ENCODE measurements around the gene BANK1. TPM values are rescaled to one million over a fixed set of nuclear protein-coding genes. Genes with fewer than 3 reads are reported as not detected.

BANK1 gene
- total and polyA plus RNA-seq, 2 of the 8 experiments (the other 6 are each of a cell fraction or from before 2014, with no cell fraction given), result 0.59 to 0.93 TPM

GRCh38 chr4:101787701-101788316 is 2.7 kb upstream of the BANK1 start:
- FAIRE-seq, result no peak

More at GRCh38 chr4:101787701-101788316, 2.7 kb upstream of the BANK1 start:
- Histone ChIP-seq H3K27ac (ENCODE audit: low read depth, low read length) (no peak overlapping the region), H2BK5ac (ENCODE audit: low read depth, low read length) (no peak overlapping the region), H3K18ac (ENCODE audit: extremely low read depth, low read length) (no peak overlapping the region), H3K27me3 (replicated peaks in 1 of 4; ENCODE audit: control insufficient read depth in 3 of 4, extremely low read depth in 1 of 4, insufficient read depth in 3 of 4, low read length in 3 of 4) (no peaks in the 10 kb centered on the region), H3K79me2 (ENCODE audit: control insufficient read depth in 1 of 2, insufficient read depth in 2 of 2, low read length in 2 of 2) (no peaks in the 10 kb centered on the region), H3K4me2 (ENCODE audit: insufficient read depth in 1 of 2, low read depth in 2 of 2, low read length in 2 of 2) (no peak overlapping the region), H3K9ac (replicated peaks in 1 of 4; ENCODE audit: extremely low read depth in 1 of 4, low read depth in 3 of 4, low read length in 3 of 4) (no peak overlapping the region; a peak in 1 of 7 replicates), H2BK20ac (ENCODE audit: low read length) (no peak overlapping the region), H3K23ac (ENCODE audit: insufficient read length) (no peak overlapping the region), H3K4me1 (replicated peaks in 1 of 4; ENCODE audit: control insufficient read depth in 3 of 4, insufficient read depth in 4 of 4, low read length in 3 of 4) (peaks cover 0 to 8% (median 1%) of the 10 kb centered on the region in 4 experiments; a peak in 3 of 7 replicates), H3K79me1 (ENCODE audit: low read depth, low read length) (no peaks in the 10 kb centered on the region), H2AK5ac (ENCODE audit: low read depth, low read length) (no peak overlapping the region), H3K4ac (replicated peaks; ENCODE audit: insufficient read length, low read depth, low read length) (no peak overlapping the region), H4K20me1 (replicated peaks in 1 of 2; ENCODE audit: control insufficient read depth in 1 of 2, insufficient read depth in 2 of 2, low read length in 2 of 2) (no peaks in the 10 kb centered on the region), H4K8ac (ENCODE audit: extremely low read depth, insufficient read depth, low read length) (no peak overlapping the region), H3K56ac (replicated peaks; ENCODE audit: insufficient read length, low read depth, low read length) (no peak overlapping the region), H2BK15ac (ENCODE audit: low read length) (no peak overlapping the region), H4K91ac (replicated peaks; ENCODE audit: insufficient read length, low read length) (no peak overlapping the region), H3K9me3 (ENCODE audit: insufficient read depth in 2 of 2, low read depth in 1 of 2, low read length in 1 of 2) (no peaks in the 10 kb centered on the region), H3K4me3 (ENCODE audit: extremely low read depth in 1 of 4, insufficient read depth in 2 of 4, low read depth in 3 of 4, low read length in 4 of 4) (no peak overlapping the region), H2BK12ac (ENCODE audit: low read depth, low read length) (no peak overlapping the region), H3K36me3 (ENCODE audit: control insufficient read depth in 2 of 4, insufficient read depth in 4 of 4, low read length in 3 of 4) (no peaks in the 10 kb centered on the region), H4K5ac (ENCODE audit: insufficient read length, low read depth, low read length) (no peak overlapping the region), H2AFZ (ENCODE audit: low read length) (no peak overlapping the region), H3K14ac (ENCODE audit: insufficient read length) (no peak overlapping the region), H3K23me2 (ENCODE audit: low read depth, low read length) (no peaks in the 10 kb centered on the region; the same call in 1 of the 2 replicates), H2BK120ac (replicated peaks; ENCODE audit: low read depth, low read length) (no peak overlapping the region)
- DNase-seq (ENCODE audit: low read depth in 1 of 2, low spot score in 2 of 2), result no peak
- ChIA-PET POLR2A (ENCODE audit: partially characterized antibody) (no interaction called here), CTCF (ENCODE audit: partially characterized antibody) (no interaction called here)
- no peak for TF ChIP-seq NANOG (IDR thresholded peaks at IDR 0.05; ENCODE audit: insufficient read depth, low read depth, low read length, poor library complexity, severe bottlenecking)
- no peak for TF ChIP-seq EZH2 (IDR thresholded peaks at IDR 0.05; ENCODE audit: low read depth, low read length, severe bottlenecking)
- no peak for TF ChIP-seq TAF7 (optimal IDR thresholded peaks at IDR 0.05; ENCODE audit: borderline replicate concordance, low read depth, low read length)
- TF ChIP-seq POU5F1 (IDR thresholded peaks at IDR 0.05; ENCODE audit: low read depth, low read length), result no peak
- no peak for TF ChIP-seq BACH1 (IDR thresholded peaks at IDR 0.05; ENCODE audit: low read length)
- no peak for TF ChIP-seq MAX (IDR thresholded peaks at IDR 0.05)
- TF ChIP-seq CTBP2 (IDR thresholded peaks at IDR 0.05; ENCODE audit: borderline replicate concordance, insufficient read depth, insufficient read length, low read length), result no peak
- 86% methylated on average over 4 of the region's 4 CpGs; no CpG with 5 or more reads in 1 of the 2 experiments for WGBS, 2 experiments (ENCODE audit: extremely low coverage in 1 of 2, insufficient coverage in 1 of 2, insufficient read length in 1 of 2, insufficient replicate concordance in 2 of 2, low coverage in 1 of 2, low lambda C conversion rate in 2 of 2, missing lambda C conversion rate in 1 of 2)
